HG03565 (cell line): ENCODE measurements around the gene SLC2A8.

Experiments
- ATAC-seq: cut with Tn5 transposase; IDR thresholded peaks from one replicate; pipeline ENCODE4 v1.9.1; 2021; ENCODE audit warnings: mild to moderate bottlenecking, moderate library complexity; ENCODE audit not compliant: unreplicated experiment

SLC2A8 gene

DNA sequence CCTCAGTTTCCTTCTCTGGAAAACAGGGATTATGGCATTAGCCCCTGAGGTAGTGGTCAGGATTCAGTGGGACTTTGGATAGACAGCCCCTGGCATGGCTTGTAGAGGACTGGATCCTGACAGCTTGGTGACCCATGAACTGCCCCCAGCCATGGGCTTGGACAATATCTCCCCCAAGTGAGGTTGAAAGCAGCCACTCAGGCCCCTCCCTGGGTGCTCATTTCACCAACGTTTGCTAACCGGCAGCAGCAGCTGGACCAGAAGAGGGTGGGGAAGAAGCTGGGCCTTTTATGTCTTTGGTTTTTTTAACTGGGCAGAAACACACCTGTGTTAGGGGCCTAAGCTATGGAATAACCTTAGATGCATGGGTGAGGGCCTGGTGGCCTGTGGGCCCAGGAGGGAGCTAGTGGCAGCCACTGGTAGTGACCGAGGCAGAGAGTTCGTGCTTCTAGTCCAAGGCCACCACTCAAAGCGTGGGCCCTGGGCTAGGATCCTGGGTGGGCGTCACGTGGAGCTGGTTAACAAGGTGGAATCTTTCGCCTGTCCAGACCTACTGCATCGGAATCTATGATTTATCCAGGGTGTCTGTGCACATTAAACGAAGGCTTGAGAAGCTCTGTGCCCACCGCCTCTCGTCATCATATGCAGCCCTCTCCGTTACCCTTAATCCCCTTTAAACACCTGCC lies 1.9 kb downstream of the SLC2A8 start:
- no peak for ATAC-seq

DNA sequence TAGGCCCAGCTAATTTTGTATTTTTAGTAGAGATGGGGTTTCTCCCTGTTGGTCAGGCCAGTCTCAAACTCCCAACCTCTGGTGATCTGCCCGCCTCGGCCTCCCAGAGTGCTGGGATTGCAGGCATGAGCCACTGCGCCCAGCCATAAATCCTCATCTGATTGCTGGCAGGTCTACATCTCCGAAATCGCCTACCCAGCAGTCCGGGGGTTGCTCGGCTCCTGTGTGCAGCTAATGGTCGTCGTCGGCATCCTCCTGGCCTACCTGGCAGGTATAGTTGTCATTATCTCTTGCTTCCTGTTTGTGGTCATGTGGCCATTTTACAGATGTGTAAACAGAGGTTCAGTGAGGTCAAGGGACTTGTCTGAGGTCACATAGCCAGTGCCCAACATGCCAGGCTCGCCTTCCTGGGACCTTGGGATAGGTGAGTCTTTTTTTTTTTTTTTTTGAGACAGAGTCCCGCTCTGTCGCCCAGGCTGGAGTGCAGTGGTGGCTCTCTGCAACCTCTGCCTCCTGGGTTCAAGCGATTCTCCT lies 2.8 kb downstream of the SLC2A8 start:
- ATAC-seq = no peak

GRCh38 chr9:127402401-127403090 lies 5.6 kb downstream of the SLC2A8 start:
- no peak for ATAC-seq

DNA sequence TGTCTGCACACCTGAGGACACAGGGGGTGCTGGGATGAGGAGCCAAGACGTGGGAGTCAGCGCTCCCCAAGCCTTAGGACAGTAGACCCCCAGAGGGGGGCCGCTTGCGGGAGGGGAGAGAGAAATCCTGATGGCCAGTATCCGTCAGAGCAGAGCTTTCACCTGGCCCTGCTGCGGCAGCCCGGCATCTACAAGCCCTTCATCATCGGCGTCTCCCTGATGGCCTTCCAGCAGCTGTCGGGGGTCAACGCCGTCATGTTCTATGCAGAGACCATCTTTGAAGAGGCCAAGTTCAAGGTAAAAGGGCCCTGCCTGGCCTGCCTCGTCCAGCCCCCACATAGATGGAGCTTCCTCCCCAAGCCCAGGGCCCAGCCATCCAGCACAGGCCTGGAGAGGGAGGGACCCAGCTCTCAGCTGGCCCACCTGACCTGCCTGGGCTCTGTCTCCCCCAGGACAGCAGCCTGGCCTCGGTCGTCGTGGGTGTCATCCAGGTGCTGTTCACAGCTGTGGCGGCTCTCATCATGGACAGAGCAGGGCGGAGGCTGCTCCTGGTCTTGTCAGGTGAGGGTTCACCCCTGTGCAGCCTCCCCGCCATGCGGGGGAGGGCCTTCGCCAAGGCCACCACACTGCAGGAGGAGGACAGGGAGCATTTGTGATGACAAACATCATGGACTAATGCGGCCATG lies 6.7 kb downstream of the SLC2A8 start:
- ATAC-seq = no peak

DNA sequence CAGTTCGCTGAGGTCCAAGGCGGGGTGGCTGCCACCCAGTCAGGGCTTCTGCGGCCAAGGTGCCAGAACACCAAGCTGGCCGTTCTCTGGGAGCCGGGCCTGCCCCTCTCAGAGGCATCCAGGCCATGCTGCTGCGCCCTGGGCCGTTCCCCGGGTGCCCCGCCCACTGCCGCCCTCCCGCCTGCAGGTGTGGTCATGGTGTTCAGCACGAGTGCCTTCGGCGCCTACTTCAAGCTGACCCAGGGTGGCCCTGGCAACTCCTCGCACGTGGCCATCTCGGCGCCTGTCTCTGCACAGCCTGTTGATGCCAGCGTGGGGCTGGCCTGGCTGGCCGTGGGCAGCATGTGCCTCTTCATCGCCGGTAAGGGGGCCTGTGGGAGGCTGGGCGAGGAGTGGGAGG lies 7.7 kb downstream of the SLC2A8 start:
- ATAC-seq = no peak

DNA sequence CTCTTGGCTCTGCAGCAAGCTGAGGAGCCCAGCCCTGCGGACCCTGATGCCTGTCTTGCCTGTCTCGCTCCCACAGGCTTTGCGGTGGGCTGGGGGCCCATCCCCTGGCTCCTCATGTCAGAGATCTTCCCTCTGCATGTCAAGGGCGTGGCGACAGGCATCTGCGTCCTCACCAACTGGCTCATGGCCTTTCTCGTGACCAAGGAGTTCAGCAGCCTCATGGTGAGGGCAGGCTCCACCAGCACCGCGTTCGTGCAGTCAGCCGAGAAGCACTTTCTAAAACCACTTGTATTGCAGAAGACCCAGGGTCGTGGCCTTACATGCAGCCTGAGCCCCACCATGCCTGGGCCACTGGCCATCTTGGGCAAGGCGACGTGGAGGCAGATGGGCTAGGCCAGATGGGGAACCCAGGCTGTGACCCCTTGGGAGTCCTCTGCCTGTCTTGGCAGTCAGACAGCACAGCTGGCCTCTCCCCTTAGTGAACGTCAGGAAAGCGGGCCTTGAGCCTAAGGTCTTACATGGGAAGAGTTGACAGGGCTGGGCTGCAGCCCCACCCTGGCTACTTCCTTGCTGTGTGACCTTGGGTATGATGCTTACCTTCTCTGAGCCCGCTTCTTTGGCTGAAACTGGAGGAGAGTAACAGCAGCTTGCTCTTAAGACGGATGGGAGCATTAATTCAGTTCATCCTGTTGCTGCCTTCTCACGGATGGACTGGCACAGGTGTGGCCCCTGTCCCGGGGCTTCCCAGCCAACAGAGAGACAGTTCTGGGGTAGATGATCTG lies 8.6 kb downstream of the SLC2A8 start:
- ATAC-seq = no peak

- ATAC-seq = no peak
Measured at GRCh38 chr9:127406799-127407491, 10.0 kb downstream of the SLC2A8 start.

DNA sequence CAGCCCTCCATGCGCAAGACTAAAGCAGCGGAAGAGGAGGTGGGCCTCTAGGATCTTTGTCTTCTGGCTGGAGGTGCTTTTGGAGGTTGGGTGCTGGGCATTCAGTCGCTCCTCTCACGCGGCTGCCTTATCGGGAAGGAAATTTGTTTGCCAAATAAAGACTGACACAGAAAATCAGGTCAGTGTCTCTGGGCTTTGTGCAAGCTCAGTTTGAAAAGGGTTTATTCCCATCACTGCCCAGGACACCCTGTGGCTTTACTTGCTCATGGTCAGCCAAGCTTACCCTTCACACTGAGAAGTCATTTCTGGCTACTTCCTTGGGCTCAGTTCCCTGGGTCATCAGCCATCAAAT lies 10.5 kb downstream of the SLC2A8 start:
- ATAC-seq = no peak

DNA sequence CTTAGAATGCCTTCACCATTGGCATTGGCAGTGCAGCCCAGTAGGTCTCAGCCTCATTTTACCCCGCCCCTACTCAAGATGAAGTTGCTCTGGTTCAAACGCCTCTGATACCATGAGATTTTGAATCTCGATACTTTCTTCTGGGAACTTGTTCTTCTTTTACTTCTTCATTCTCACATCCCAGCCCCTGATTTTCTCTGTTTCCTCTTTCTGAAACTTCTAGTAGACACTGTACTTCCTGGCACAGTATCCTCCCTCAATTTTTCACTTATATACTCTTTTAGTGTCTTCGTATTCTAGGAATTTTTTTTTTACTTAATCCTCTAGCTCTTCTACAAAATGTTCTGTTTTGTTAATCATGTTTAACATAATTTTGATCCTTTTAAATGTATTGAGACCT lies 14.2 kb downstream of the SLC2A8 start:
- ATAC-seq = no peak

GRCh38 chr9:127415141-127415540 lies 18.2 kb downstream of the SLC2A8 start:
- ATAC-seq = no peak

DNA sequence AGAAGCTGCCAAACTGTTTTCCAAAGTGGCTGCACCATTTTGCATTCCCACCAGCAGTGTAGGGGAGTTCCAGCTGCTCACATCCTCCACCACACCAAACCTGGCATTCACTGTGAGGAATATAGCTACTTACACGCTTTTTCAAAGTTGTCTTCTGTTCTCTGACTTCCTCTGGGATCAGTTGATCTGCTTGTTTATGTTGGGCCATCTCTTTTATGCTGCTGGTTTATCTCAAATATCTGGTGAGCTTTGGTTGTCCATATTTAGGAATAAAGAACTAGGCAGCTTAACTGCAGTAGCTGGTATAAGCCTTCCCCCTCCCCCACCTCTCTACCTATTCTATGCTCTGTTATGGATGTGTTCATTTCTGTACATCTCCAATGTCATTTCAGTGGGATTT lies 18.7 kb downstream of the SLC2A8 start:
- no peak for ATAC-seq

GRCh38 chr9:127417131-127418036 lies 20.4 kb downstream of the SLC2A8 start:
- no peak for ATAC-seq

DNA sequence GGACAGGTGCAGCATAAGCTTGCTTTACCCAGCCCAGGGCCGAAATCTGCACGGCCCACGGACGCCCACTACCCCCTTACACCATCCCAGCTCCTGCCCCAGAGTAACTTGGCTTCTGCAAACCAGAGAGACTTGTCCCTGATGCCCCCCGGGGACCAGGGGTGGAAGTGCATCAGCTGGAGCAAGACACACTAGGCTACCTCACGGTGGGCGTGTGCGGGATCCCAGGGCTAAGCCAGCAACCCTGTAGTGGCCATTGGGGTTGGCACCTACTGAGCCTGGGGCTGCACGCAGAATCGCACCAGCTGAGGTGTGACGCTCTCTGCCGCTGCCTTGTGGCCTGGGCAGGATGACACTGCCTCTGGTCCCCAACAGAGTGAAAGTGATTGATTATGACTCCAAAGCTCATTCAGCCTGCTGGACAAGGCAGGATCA lies 21.1 kb downstream of the SLC2A8 start:
- ATAC-seq = no peak

DNA sequence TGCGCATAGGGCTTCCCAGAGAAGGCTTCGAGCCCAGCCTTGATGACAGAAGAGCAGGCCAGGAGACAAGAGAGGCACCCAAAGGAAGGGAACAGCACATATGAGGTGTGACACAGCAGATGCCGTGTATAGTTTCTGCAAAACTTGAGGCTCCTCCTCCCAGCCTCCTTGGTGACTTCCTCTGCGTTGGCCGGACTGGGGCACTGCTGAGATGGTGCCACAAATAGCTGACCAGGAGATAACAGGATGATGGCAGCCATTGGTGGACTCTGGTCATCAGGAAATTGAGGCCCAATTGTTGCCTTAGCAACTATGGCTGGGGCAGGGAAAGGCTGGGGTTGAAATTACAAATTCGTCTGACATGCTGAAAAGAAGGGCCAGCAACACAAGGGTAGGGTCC lies 22.4 kb downstream of the SLC2A8 start:
- ATAC-seq = no peak

DNA sequence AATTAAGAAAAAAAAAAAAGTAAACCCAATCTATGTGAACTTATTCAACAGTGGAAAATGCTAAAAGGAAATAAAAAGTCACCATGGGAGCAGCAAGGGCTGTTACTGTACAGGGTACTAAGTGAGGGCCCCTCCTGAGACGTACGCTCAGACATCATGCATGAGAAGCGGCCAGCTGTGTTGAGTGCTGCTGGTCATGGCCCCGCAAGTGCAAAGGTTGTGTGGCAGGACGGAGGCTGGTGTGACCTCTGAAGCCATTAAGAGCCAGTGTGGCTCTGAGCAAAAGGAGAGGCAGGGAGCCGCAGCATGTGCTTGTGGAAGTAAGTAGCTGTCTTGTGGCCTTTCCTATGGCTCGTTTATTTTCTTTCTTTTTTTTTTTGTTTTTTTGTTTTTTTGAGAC lies 24.1 kb downstream of the SLC2A8 start:
- no peak for ATAC-seq

DNA sequence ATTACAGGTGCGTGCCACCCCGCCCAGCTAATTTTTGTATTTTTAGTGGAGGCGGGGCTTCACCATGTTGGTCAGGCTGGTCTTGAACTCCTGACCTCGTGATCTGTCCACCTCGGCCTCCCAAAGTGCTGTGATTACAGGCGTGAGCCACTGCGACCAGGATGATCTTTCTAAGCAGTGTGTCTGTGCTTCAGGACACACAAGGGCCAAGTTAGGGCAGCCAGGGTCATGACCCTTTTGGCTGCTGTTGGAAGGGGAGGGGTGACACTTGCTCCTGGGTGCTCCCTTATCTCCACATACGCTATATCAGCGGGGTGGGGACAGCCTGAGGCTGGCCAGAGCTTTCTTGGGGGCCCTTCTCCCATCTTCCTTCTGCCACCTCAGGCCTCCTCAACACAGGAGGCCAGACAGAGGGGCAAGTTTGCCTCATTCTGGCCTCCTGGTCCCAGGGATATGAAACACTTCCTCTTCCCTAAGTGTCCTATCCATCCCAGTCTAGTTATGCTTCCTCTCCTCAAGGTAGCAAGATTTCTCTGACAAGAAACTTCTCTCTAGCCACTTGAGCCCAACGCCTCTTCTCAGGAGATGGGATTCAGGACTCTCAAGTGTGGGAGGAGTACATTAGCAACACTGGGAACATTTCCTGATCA lies 25.3 kb downstream of the SLC2A8 start:
- ATAC-seq = no peak

- ATAC-seq = no peak
Measured at GRCh38 chr9:127422787-127423186, 25.8 kb downstream of the SLC2A8 start.

DNA sequence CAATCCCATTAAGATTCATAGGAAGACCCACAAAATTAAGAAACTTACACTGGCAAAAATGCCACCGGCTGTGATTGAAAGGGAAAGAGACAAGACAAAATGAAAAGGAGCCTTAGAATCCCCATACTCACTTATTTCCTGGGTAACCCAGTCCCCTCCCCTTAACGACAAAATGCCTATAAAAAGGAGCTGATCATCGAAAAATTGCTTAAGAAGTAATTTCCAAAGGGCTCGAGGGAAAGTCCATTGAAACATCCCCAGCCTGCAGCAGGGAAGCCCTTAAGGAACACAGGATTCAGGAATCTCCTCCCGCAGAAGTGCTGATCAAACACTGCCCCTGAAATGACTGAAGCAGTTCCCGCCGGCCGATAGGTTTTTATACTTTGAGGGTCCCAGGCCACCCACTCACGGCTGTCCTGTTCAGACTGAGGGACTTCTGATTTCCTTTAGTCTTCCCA lies 26.5 kb downstream of the SLC2A8 start:
- ATAC-seq = no peak
